ENCODE measurements around the gene BACH2.

- TF ChIP-seq, protein P1, sequence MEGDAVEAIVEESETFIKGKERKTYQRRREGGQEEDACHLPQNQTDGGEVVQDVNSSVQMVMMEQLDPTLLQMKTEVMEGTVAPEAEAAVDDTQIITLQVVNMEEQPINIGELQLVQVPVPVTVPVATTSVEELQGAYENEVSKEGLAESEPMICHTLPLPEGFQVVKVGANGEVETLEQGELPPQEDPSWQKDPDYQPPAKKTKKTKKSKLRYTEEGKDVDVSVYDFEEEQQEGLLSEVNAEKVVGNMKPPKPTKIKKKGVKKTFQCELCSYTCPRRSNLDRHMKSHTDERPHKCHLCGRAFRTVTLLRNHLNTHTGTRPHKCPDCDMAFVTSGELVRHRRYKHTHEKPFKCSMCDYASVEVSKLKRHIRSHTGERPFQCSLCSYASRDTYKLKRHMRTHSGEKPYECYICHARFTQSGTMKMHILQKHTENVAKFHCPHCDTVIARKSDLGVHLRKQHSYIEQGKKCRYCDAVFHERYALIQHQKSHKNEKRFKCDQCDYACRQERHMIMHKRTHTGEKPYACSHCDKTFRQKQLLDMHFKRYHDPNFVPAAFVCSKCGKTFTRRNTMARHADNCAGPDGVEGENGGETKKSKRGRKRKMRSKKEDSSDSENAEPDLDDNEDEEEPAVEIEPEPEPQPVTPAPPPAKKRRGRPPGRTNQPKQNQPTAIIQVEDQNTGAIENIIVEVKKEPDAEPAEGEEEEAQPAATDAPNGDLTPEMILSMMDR (conservative IDR thresholded peaks at IDR 0.05; ENCODE audit: low read depth in 2 of 2) = no peak
- TF ChIP-seq POLR2AphosphoS5 (IDR thresholded peaks at IDR 0.05; ENCODE audit: low read depth) (no peak), EZH2phosphoT487 (IDR thresholded peaks at IDR 0.05; ENCODE audit: unreplicated experiment) (no peak)
Observed at GRCh38 chr6:90008908-90009501, 287.6 kb downstream of the BACH2 start.

Data from GM23338 (cell line).